ENCODE data around the gene STK11.

STK11 gene

GRCh38 chr19:1275260-1275975 is 69.8 kb downstream of the STK11 start, which contains the start of gene FAM174C:
TSS of gene FAM174C (plus strand) at chr19:1275530. CDS start at chr19:1275550, 20 bp downstream.
- DNase-seq = peak; percentile 99

GRCh38 chr19:1275976-1276627 is 70.5 kb downstream of the STK11 start:
- DNase-seq = no peak

- DNase-seq = no peak
These were observed 71.0 kb downstream of the STK11 start for GRCh38 chr19:1276628-1277022.

- DNase-seq = no peak
These were observed 71.5 kb downstream of the STK11 start for GRCh38 chr19:1277061-1277460.
